Coronary artery (tissue), 2 donors: ENCODE results near the gene ARHGEF37.

Source experiments
- DNase-seq: peaks from one replicate; pipeline ENCODE4 v3.0.0-alpha.2; 2017; ENCODE audit warnings: low spot score
- H3K27ac ChIP-seq, 2 donors: fragments of 200-600 bp; sonication (generic); one replicate each; pipeline ENCODE4 v1.5.1; 2016 to 2019
- H3K4me3 ChIP-seq: fragments of 200-600 bp; sonication (generic); 2 replicates; pipeline ENCODE4 v1.5.1; 2016; ENCODE audit warnings: mild to moderate bottlenecking, moderate library complexity
- CTCF ChIP-seq: fragments of 200-600 bp; sonication (generic); IDR thresholded peaks from one replicate; pipeline ENCODE4 v1.5.1; 2019; ENCODE audit warnings: antibody characterized with exemption

The ARHGEF37 gene

GRCh38 chr5:149628846-149629388 is 47.6 kb downstream of the ARHGEF37 start:
- no peak for TF ChIP-seq CTCF
- Histone ChIP-seq H3K27ac (no peak overlapping the region), H3K4me3 (no peak overlapping the region)
- no peak for DNase-seq

GRCh38 chr5:149629421-149629820 is 48.1 kb downstream of the ARHGEF37 start:
- no peak for TF ChIP-seq CTCF
- DNase-seq = no peak
- Histone ChIP-seq H3K4me3 (no peak overlapping the region), H3K27ac (no peak overlapping the region)

- no peak for DNase-seq
- H3K4me3 ChIP-seq = no peak overlapping the region
- no peak for TF ChIP-seq CTCF
- no peak overlapping the region for H3K27ac ChIP-seq
Observed at GRCh38 chr5:149630337-149630736, 49.0 kb downstream of the ARHGEF37 start.

- DNase-seq = no peak
- TF ChIP-seq CTCF = no peak
- Histone ChIP-seq H3K27ac (no peak overlapping the region), H3K4me3 (no peak overlapping the region)
Observed at GRCh38 chr5:149631506-149631905, 50.2 kb downstream of the ARHGEF37 start.

GRCh38 chr5:149632311-149633251 is 51.3 kb downstream of the ARHGEF37 start:
- no peak for TF ChIP-seq CTCF
- no peak overlapping the region for H3K27ac ChIP-seq
- no peak for DNase-seq
- H3K4me3 ChIP-seq = no peak overlapping the region

GRCh38 chr5:149633476-149634350 is 52.4 kb downstream of the ARHGEF37 start:
- no peak overlapping the region for H3K27ac ChIP-seq
- TF ChIP-seq CTCF = no peak
- no peak for DNase-seq
- no peak overlapping the region for H3K4me3 ChIP-seq
